Activated naive CD8-positive, alpha-beta T cell treated with anti-CD3 and anti-CD28 coated beads, Interleukin-2, amount 50 U/mL, for 16 hours (primary cell): ENCODE data around the gene TIMP3.

Experiments used
- DNase-seq: peaks from one replicate; pipeline ENCODE4 v3.0.0-alpha.2; 2020; ENCODE audit warnings: low read depth, low spot score

Gene TIMP3

DNA sequence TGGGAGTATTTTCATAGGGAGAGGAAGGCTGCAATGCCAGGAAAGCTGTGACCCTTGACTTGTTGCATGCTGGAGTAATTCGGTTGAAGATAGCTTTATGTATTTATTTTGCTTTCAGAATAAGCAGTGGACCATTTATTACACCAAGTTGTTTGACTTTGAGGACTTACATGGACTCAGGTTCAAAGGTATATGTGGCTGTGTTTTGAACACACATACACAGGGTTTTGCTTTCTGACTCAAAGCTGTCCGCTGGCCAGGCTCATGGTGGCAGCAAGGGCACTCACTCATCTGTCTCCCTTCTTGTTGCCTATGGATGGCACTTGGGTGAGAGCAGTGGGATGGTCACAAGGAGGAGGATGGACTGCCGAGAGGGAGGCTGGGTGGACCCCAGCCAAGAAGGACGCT lies 6.5 kb downstream of the TIMP3 start:
- no peak for DNase-seq

DNA sequence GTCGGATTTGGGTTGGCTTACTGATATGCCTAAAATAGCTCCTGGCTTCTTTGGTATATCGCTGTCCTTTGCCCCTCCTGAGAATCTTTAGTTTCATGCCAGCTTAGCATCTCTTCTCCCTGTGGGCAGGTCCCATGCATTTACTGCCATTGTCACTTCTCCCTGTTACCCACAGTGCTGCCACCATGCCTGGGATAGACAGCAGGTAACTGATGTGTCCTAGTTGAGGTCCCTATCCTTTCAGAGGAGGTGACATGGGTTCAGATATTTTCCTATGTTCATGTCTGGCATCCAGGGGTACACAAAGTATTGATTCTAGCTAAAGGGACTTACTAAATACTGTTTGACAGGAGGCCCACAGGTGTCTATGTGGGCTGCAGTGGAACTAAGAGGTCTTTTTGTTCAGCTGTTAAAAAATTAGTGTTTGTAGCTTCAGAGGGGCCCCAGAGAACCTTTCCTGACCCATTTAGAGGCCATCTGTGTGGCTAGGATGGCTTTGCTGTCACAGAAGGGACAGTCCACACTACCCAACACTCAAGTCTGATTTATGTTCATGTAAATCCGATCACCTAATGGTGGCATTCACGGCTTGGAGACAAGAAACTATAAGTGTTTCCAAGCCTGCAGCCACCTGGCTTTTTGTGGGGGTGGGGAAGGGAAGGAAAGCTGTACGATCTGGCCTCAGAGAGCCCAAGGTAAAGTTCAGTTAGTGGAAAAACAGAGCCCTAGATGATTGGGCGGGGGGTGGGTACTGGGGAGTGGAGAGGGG lies 8.5 kb downstream of the TIMP3 start:
- no peak for DNase-seq

DNA sequence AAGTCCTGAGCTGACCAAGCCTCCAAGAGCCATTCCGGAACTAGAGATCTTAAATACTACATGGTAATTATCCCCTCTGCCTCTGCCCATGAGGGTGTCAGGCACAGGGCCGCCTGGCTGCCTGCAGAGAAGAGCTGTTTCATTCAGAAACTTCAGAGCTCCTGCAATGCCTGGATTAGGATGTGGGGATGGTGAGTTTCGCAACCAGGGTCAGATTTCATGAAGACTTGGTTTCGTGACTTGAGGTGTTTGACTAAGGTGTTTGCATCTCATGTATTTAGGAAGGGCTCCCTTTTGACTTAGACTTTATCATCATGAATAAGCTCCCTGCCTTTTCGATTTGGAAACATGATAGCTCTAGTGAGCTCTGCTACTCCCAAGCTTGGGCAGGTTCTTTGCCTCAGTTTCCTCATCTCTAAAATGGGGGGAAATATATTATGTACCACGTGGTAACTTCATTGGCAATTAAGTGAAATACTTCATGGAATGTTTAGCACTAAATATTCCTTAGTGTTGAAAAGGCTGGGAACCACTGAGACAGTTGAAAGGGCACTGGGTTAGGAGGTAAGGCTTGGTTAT lies 9.1 kb downstream of the TIMP3 start:
- DNase-seq = no peak

DNA sequence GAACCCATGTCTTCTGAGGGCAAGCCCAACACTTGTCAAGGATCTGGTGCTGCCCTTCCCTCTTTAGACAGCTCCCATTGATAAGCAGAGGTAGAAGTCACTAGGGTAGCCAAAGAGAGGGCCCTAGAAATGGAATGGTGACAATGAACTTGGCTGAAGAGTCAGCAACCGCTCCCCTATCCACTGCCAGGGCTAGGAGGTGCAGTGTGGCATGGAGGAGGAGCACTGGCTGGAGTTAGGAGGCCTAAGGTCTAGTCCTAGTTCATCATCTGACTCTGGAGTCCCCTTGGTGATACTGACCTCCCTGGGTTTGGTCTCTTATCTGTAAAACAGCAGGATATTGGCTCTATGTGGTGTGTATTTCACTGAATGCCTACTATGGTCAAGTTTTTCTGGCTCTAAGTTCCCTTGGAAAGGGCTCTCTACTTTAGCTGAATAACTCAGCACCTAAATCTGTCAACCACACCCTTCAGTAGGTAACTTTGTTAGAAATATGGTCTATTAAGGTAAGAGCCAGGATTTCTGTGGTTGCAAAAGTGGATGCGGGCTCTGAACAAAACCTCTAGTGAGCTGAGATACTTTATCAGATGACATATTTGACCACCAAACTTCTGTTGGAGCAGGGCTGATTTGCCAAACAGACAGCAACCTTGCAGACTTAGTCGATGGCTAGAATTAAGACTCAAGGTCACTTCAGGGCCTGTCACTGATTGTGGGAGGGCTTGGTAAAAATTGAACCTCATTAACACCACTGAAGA lies 10.5 kb downstream of the TIMP3 start:
- no peak for DNase-seq

DNA sequence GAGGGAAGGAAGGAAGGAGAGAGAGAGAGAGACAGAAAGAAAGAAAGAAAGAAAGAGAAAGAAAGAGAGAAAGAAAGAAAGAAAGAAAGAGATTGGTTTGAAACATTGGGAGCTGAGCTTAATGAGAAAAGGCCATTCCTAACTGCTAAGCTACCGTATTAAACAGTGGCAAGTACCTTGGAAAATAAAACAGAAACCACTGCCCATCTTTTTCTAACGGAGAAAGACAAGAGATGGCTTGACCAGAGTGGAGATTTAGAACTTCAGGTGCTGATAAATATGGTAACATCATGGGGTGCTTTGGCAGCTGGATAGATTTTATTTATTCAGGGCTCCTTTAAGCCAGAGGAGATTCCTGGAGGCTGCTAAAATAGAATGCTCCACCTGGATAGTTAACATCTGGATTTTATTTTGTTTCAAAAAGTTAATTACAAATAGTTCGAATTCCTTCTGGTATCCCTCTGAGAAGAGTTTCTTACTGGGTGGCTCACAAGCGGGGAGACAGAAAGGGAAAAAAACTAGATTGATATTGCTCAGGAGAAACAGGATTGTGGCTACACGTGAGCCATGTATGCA lies 12.9 kb downstream of the TIMP3 start:
- DNase-seq = no peak

DNA sequence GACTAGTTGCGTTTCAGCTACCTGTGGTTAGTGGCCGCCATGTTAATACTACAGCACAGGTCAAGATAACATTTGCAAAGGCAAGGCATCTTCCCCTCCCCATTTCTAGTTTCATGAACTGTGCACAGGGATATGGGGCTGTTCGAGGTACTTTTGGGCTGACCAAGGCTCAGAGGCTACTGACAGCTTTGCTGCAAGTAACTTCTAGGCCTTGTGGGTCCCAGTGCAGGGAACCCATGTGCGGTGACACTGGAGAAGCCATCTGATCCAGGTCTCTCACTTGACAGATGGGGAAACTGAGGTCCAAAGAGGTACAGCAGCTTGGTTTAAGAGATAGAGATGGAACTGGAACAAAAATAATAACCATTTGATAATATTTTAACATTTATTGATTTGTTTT lies 13.6 kb downstream of the TIMP3 start:
- no peak for DNase-seq

DNA sequence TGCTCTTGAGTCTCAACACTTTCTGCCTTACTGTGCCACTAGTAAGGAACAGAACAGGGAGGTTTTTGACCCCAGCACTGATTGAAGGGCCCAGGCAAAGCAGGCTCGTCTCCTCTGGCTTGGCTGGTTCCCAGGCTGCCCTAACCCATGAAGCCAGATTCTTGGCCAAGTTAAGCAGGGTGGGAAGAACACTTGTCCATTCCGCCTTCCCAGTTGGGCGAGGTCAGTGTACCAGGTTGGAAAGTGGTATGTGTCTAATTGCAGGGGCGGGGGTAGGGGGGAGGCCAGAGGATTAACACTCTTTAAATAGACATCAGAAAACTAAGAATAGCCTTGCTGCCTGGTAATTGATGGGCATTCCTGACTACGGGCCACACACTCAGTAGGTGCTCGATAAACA lies 14.4 kb downstream of the TIMP3 start:
- DNase-seq = no peak

DNA sequence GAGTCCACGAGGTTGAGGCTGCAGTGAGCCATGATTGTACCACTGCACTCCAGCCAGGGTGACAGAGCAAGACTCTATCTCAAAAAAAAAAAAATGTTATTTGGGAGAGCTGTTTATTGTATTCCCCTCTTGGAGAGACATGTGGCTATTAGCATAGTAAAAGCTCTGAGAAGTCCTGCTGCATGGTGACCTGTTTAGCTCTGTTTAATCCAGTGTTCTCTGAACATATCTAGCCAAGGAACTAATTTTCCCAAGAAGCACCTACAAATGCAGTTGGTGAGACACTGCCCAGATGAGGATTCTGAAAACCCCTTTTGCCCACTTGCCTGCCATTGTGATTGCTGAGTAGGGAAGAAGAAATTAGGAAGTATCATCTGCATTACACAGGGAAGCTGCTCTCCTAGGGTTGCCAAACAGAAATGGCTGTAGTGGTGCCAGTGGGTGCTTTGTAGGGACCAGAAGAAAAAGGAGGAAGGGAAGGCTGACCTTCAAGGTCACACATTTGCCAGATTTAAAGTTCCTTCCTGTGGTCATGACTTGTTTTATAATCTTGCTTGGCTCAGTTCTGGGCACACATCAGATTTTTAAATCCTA lies 15.7 kb downstream of the TIMP3 start:
- DNase-seq = no peak

DNA sequence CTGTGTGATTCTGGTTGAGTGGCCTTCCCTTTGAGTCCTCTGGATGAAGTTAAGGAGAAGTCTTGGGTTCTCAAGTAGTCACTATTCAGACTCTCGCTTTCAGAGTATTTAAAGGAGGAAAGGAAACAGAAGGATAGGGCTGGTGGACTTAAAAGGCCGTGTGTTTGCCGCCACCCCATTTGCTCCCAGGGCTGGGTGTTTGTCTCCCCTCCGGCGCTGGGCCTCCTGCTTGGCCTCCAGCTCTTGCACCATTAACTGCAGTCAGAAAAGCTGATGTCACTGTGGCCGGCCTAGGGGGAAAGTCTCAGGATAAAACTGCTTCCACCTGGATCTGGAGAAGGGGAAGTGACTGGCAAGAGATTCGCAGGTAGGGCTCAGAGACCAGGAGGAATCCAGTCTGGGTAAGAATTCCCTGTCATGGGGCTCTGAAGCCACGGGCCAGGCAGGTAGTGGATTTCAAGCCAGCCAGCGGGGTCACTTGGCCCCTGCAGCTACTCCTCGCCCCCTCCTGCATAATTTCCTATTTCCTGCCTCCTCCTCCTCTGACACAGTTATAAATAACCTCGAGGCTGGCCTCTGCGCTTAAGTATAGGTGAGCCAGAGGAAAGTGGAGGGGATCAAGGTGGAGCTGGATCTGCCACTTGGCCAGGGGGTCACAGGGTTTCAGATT lies 17.1 kb downstream of the TIMP3 start:
- no peak for DNase-seq

DNA sequence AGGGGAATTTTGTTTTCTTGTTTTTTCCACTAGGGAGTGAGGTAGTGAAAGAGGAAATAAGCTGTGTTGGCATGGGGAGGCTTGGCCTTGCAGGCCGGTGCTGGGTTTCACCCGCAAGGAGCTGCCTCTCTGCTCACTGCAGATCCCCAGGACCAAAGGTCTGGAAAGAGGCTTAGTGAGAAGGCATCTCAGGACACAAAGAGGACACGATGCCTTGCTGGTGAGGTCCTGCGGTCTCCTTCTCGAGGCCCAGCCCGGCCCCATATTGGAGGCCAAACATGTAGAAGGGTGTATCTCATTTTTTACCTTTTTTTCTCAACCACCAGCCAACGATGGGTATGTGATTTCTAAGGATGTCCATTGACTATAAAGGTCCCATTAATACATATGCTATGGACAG lies 17.6 kb downstream of the TIMP3 start:
- no peak for DNase-seq

DNA sequence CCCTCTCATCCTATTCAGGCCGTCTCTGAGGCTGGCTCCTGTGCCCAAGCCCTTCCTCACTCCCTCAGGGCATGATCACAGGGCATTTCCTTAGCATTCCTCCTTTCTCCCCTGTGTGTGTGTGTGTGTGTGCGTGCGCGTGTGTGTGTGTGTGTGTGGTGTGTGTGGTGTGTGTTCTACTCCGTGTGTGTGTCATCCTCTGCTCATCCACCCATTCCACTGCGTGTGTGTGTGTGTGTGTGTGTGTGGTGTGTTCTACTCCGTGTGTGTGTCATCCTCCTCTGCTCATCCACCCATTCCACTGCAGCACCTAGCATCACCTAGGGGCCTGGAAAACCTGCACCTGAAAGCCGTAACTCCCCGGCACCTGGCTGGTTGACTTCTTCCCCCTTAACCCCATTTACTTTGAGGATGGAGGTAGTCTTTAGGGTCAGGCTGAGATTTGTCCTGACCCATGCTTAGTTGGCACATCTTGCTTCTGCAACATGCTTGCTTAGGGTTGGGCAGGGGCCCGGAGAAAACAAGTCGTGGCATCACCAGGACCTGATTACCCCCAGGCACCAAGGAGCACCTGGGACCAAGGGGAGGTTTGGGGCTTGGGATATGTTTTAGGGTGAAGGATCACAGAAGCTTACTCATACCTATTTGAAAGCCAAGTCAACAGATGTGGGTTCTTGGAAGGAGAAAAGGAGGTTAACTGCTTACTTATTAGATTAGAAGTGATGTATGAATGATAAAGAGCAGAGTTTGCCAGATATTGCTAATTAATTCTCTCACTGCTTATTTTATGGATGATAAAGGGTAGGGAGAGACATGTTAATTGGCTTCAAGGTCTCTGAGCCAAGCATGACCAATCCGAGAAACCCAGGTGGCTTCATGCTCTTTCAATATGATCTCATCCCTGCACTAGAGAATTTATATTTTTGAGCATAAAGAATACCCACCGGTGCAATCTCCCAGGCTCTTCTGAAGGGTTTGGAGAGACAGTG lies 18.9 kb downstream of the TIMP3 start:
- no peak for DNase-seq

DNA sequence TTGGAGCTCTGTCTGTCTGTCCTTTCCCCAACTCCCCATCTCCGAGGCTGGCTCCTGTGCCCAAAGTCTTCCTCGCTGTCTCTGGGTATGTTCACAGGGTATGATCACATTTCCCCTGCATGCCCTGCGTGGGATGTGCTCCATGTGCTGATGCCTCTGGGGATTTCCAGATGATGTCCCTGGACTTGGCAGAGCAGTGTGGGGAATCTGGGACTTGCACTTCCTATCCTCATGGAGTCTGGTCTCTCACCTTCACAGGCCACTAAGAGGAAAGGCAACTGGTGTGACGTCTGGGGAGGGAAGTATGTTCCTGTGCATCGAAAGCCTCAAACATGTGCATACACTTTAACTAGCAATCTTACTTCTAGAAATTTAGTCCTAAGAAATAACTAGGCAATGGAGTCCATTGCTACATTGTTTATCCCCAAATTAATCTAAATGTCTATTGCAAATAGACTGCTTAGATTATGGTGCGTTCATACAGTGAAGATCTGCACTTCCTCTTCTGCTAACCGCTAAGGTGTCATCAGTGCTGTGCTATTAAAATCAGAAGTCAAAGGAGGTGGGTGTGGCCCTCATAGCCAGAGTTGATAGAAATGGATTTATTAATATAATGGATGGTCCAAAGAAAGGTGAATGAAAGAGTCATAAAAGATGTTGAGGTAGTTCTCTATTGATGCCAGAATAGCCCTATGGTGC lies 20.8 kb downstream of the TIMP3 start:
- DNase-seq = no peak

DNA sequence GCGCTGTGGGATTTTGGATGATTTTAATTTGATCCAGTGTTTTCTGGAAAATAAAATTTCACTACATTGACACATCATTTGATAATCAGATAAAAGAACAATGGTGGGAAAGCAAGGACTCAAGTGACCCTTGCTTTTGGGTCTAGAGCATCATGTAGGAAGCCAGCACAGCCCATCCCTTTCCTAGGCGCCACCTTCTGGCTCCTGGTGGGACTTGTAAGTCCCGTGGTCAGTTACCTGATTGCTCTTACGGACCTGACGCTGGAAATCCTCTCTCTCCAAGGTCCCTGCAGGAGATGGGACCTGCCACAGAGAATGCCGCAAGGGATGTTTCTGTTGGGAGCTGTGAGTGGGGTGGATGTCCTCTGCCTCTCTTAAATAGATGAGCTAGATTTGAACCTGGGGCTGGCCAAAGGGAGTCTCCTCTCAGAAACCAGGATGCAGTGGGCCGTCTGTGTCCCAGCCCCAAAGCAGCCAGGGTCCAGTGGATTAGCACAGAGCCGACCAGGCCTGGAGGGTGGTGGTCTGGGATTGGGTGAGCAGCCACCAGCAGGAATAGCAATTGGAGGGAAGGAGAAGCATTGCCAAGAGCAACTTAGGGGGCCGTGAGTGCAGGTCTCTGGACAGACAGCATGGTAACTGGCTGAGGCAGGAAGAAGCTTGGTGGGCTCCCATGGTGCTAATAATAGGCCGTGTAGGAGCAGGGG lies 21.7 kb downstream of the TIMP3 start:
- no peak for DNase-seq

DNA sequence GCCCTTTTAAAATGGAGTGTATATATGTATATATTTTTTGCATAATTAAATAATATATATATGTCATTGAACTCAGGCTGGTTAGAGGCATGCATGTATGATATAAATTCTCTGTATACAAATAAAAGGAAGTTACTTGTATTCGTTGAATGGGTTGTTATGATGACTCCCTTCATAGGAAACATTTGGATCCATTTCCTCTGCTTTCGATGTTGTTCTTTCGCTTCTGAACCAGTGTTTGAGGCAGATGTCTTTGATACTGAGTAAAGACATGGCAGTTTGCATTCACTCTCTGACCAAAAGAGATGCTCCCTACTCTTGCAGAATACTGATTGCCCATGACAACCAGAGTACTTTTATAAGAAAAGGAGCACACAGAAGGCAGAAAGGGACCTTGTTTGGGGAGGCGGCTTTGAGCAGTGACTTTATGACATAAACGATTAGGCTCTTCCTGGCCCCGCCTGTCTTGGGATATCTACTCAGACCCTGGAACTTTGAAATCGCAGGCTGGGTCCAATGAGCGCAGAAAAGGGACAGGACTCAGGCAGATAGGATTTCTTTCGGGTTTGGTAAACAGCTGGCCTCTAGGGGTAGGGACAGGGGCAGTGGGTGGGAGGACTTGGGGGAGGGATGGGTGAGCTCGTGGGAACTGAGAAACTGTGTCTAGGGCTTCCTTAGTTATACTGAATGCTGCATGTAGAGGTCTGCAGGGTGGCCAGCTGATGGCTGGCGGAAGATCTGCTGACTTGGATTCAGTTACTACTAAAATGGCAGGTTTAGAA lies 23.2 kb downstream of the TIMP3 start:
- DNase-seq = no peak

DNA sequence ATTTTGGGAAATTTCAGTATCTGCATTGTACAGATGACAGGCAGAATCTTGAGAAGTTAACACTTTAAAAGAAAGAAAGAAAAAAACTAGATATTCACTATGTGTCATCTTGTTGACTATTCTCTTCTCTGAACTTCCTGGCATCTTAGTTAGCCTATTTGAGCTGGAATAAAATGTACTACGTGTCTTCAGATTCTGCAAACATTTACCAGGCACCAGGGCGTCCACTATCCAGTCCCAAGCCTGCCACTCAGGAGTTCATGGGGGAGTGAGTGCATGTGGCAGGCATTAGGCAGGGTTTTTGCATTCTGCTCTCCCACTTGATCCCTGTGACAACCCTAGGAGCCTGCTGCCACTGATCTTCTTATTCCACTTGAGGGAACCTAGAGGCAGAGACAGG lies 25.0 kb downstream of the TIMP3 start:
- DNase-seq = no peak

DNA sequence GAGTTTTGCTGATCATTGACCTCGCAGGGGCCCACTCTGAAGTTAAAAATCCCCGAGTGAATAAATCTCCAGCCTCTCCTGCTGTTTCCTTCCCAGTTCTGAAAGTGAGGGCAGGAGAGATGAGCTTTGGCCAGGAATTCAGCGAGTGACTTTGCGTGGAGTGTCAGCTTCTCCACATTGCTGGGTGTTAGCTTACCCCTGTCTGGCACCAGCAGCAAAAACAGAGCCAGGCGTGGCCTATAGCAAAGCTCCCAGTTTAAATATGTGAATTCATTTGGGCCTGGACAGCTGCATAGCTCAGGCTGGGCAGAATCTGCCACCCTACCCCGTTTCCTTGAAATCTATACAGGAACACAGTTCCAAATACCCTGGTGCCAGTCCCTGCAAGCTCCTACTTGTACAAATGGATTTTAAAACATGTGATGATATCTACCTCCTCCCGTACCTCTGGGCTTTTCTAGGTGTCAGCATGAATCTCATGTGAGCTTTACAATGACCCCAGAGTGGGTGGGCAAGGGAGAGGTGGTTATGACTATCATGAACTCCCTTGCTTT lies 25.6 kb downstream of the TIMP3 start:
- no peak for DNase-seq

DNA sequence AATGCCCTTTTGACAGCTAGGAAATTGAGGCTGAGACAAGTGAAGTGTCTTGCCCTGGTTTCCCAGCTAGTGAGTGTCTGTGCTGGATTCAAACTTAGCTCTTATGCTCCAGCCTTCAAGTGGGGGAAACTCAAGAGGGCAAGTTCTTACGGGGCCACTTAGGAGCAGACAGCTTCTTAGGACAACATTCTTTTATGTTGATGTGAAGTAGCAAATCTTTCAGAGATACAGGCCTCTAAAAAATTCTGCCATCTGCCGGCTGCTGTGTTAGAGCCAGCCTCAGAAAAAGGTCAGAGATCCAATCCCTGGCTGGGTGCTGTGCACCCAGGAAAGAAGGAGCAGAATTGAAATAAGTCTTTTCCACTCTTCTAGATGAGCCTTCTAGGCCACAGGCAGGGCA lies 26.6 kb downstream of the TIMP3 start:
- no peak for DNase-seq

DNA sequence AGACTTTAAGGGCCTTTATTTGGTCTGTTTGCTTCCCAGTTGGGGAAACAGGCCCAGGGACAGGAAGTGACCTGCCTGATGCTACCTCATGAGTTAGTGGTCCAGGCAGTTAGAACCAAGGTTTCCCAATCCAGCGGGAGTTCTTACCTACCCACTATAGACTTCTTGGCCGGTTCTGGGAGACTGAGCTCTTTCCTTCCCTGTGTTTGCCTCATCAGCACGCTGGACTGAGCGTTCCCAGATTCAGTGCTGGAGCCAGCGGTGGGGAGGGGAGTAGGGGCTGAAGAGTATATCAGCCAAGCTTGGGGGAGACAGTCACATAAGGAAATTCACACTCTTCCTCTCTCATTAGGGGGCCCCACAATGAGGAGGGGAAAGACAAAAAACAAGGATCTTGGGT lies 27.1 kb downstream of the TIMP3 start:
- DNase-seq = no peak
